ENCODE measurements around the gene SSR1. TPM values are rescaled to one million over a fixed set of nuclear protein-coding genes. Genes with fewer than 3 reads are reported as not detected.

Gene SSR1
- total and polyA plus RNA-seq, 2 of the 13 experiments (the other 11 are each of a cell fraction or from before 2014, with no cell fraction given) = 203 to 243 TPM

- TF ChIP-seq ZNF232 (CRISPR knock-in tag; IDR thresholded peaks at IDR 0.05; ENCODE audit: borderline replicate concordance) (no peak), RFX3 (CRISPR knock-in tag; IDR thresholded peaks at IDR 0.05) (no peak), RBM39 (IDR thresholded peaks at IDR 0.05; ENCODE audit: low read depth, low read length, poor library complexity, severe bottlenecking) (no peak), NRL (CRISPR knock-in tag; IDR thresholded peaks at IDR 0.05; ENCODE audit: borderline replicate concordance) (no peak), ZNF761 (CRISPR knock-in tag; conservative IDR thresholded peaks at IDR 0.05) (no peak), ZNF441 (CRISPR knock-in tag; IDR thresholded peaks at IDR 0.05; ENCODE audit: borderline replicate concordance) (no peak), FUBP1 (CRISPR knock-in tag; IDR thresholded peaks at IDR 0.05; ENCODE audit: borderline replicate concordance) (no peak)
- TF ChIP-seq, protein P1, sequence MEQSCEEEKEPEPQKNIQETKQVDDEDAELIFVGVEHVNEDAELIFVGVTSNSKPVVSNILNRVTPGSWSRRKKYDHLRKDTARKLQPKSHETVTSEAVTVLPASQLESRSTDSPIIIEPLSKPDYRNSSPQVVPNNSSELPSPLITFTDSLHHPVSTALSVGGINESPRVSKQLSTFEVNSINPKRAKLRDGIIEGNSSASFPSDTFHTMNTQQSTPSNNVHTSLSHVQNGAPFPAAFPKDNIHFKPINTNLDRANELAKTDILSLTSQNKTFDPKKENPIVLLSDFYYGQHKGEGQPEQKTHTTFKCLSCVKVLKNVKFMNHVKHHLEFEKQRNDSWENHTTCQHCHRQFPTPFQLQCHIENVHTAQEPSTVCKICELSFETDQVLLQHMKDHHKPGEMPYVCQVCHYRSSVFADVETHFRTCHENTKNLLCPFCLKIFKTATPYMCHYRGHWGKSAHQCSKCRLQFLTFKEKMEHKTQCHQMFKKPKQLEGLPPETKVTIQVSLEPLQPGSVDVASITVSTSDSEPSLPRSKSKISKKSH (CRISPR knock-in tag; IDR thresholded peaks at IDR 0.05; ENCODE audit: borderline replicate concordance) = 0 out of 2 replicates have a peak, but pooled peaks have one; percentile 47
These were observed 1.4 kb upstream of the SSR1 start (continued) for GRCh38 chr6:7314414-7314813.
